ENCODE measurements around the gene TMEM97. TPM values are rescaled to one million over a fixed set of nuclear protein-coding genes. Genes with fewer than 3 reads are reported as not detected.
A peak's percentile ranks its signal among the peaks of the same experiment; 100 is the strongest.

TMEM97 gene
- total and polyA plus RNA-seq, 2 experiments from 2014 or later, result 101 to 216 TPM

GRCh38 chr17:28327031-28327607 is 8.1 kb downstream of the TMEM97 start:
- H3K27ac Mint-ChIP-seq, result no peak overlapping the region
- Histone ChIP-seq H3K4me1 (ENCODE audit: insufficient read depth) (peaks cover 21% of the 10 kb centered on the region), H3K27me3 (ENCODE audit: insufficient read depth) (no peaks in the 10 kb centered on the region), H3K4me3 (no peak overlapping the region), H3K79me2 (replicated peaks; ENCODE audit: insufficient read depth) (peaks cover 41% of the 10 kb centered on the region), H2AFZ (no peak overlapping the region), H3F3A (replicated peaks; ENCODE audit: low read depth) (peaks cover 23% of the 10 kb centered on the region; the same call in 1 of the 2 replicates), H3K27ac (ENCODE audit: low read depth) (peak overlapping the region; percentile 5; the same call in 1 of the 2 replicates), H3K9me2 (ENCODE audit: insufficient read depth) (no peaks in the 10 kb centered on the region), H4K20me1 (replicated peaks; ENCODE audit: insufficient read depth) (peaks cover 55% of the 10 kb centered on the region), H3K36me3 (ENCODE audit: insufficient read depth) (peaks cover 22% of the 10 kb centered on the region), H3K4me2 (no peak overlapping the region)
- no peak overlapping the region for H3K4me3 Mint-ChIP-seq
- H3K36me3 Mint-ChIP-seq (ENCODE audit: low read depth), result peaks cover 57% of the 10 kb centered on the region
- no peak for ATAC-seq
- no peak for DNase-seq (ENCODE audit: low spot score)
- TF ChIP-seq EZH2phosphoT487 (IDR thresholded peaks at IDR 0.05; ENCODE audit: unreplicated experiment) (no peak), REST (IDR thresholded peaks at IDR 0.05; ENCODE audit: unreplicated experiment) (no peak), ETS1 (IDR thresholded peaks at IDR 0.05) (no peak), CTCF (conservative IDR thresholded peaks at IDR 0.05; ENCODE audit: low read depth in 2 of 2) (no peak), NANOG (IDR thresholded peaks at IDR 0.05; ENCODE audit: borderline replicate concordance) (no peak), POLR2AphosphoS5 (IDR thresholded peaks at IDR 0.05; ENCODE audit: low read depth) (no peak), ZNF462 (CRISPR knock-in tag; IDR thresholded peaks at IDR 0.05) (no peak), EZH2 (IDR thresholded peaks at IDR 0.05; ENCODE audit: low read depth, unreplicated experiment) (no peak), ZNF331 (CRISPR knock-in tag; IDR thresholded peaks at IDR 0.05; ENCODE audit: low read depth) (no peak), CREB1 (CRISPR knock-in tag; IDR thresholded peaks at IDR 0.05; ENCODE audit: low read depth) (no peak), STAT1 (IDR thresholded peaks at IDR 0.05; ENCODE audit: unreplicated experiment) (no peak), JUNB (IDR thresholded peaks at IDR 0.05; ENCODE audit: unreplicated experiment) (no peak), ZNF114 (CRISPR knock-in tag; IDR thresholded peaks at IDR 0.05) (no peak)
- peaks cover 5% of the 10 kb centered on the region for H3K27me3 Mint-ChIP-seq (ENCODE audit: insufficient read depth, low read depth, poor library complexity)
- H3K9me3 Mint-ChIP-seq, result no peaks in the 10 kb centered on the region
- H3K4me1 Mint-ChIP-seq, result peaks cover 9% of the 10 kb centered on the region

Data from GM23338 (cell line).